ES-I3 (cell line): ENCODE results near the gene ERCC5.

Source experiments
- H3K36me3 ChIP-seq: 2 replicates; pipeline ENCODE4 v1.6.1; 2013; ENCODE audit warnings: mild to moderate bottlenecking, low read length, control low read depth, moderate library complexity; ENCODE audit not compliant: insufficient read depth
- H3K4me1 ChIP-seq: 2 replicates; pipeline ENCODE4 v1.6.1; 2013; ENCODE audit warnings: mild to moderate bottlenecking, control low read depth, low read length; ENCODE audit not compliant: insufficient read depth
- H3K9ac ChIP-seq: 2 replicates; pipeline ENCODE4 v1.6.1; 2013; ENCODE audit warnings: low read depth, mild to moderate bottlenecking, low read length, moderate library complexity
- H3K9me3 ChIP-seq: 2 replicates; pipeline ENCODE4 v1.6.1; 2013; ENCODE audit warnings: mild to moderate bottlenecking, low read length, moderate library complexity; ENCODE audit not compliant: control insufficient read depth, insufficient read depth

ERCC5 gene

GRCh38 chr13:102856557-102856956 lies 10.7 kb downstream of the ERCC5 start:
- no peaks in the 10 kb centered on the region for H3K9me3 ChIP-seq
- H3K36me3 ChIP-seq, result peaks cover 11% of the 10 kb centered on the region
- H3K9ac ChIP-seq, result no peak overlapping the region

GRCh38 chr13:102862624-102863210 lies 16.9 kb downstream of the ERCC5 start:
- Histone ChIP-seq H3K4me1 (no peaks in the 10 kb centered on the region), H3K9ac (no peak overlapping the region), H3K9me3 (no peaks in the 10 kb centered on the region), H3K36me3 (peaks cover 14% of the 10 kb centered on the region)

More at GRCh38 chr13:102856557-102856956, 10.7 kb downstream of the ERCC5 start:
- no peaks in the 10 kb centered on the region for H3K4me1 ChIP-seq

- no peaks in the 10 kb centered on the region for H3K9me3 ChIP-seq
- H3K9ac ChIP-seq, result no peak overlapping the region
- no peaks in the 10 kb centered on the region for H3K4me1 ChIP-seq
- peaks cover 11% of the 10 kb centered on the region for H3K36me3 ChIP-seq
Measured at GRCh38 chr13:102863590-102863989, 17.8 kb downstream of the ERCC5 start.

- Histone ChIP-seq H3K4me1 (0 out of 2 replicates have a peak, but pooled peaks cover 4% of the 10 kb centered on the region), H3K36me3 (peaks cover 10% of the 10 kb centered on the region), H3K9ac (no peak overlapping the region), H3K9me3 (no peaks in the 10 kb centered on the region)
Measured at GRCh38 chr13:102868366-102868936, 22.6 kb downstream of the ERCC5 start.

- no peak overlapping the region for H3K9ac ChIP-seq
- no peaks in the 10 kb centered on the region for H3K9me3 ChIP-seq
- H3K36me3 ChIP-seq, result peaks cover 5% of the 10 kb centered on the region
- 0 out of 2 replicates have a peak, but pooled peaks cover 4% of the 10 kb centered on the region for H3K4me1 ChIP-seq
Measured at GRCh38 chr13:102869948-102870676, 24.3 kb downstream of the ERCC5 start.

- Histone ChIP-seq H3K9me3 (no peaks in the 10 kb centered on the region), H3K9ac (no peak overlapping the region), H3K4me1 (0 out of 2 replicates have a peak, but pooled peaks cover 4% of the 10 kb centered on the region), H3K36me3 (peaks cover 6% of the 10 kb centered on the region)
Measured at GRCh38 chr13:102870677-102871415, 25.0 kb downstream of the ERCC5 start.

GRCh38 chr13:102872131-102872530 lies 26.3 kb downstream of the ERCC5 start:
- 0 out of 2 replicates have a peak, but pooled peaks cover 4% of the 10 kb centered on the region for H3K4me1 ChIP-seq
- H3K36me3 ChIP-seq, result peaks cover 8% of the 10 kb centered on the region
- H3K9me3 ChIP-seq, result no peaks in the 10 kb centered on the region
- no peak overlapping the region for H3K9ac ChIP-seq

- 0 out of 2 replicates have a peak, but pooled peaks cover 4% of the 10 kb centered on the region for H3K4me1 ChIP-seq
- H3K9me3 ChIP-seq, result no peaks in the 10 kb centered on the region
- H3K9ac ChIP-seq, result no peak overlapping the region
- peaks cover 8% of the 10 kb centered on the region for H3K36me3 ChIP-seq
Measured at GRCh38 chr13:102872531-102872930, 26.7 kb downstream of the ERCC5 start.

- peaks cover 8% of the 10 kb centered on the region for H3K36me3 ChIP-seq
- H3K9me3 ChIP-seq, result no peaks in the 10 kb centered on the region
- H3K9ac ChIP-seq, result no peak overlapping the region
- H3K4me1 ChIP-seq, result 0 out of 2 replicates have a peak, but pooled peaks cover 4% of the 10 kb centered on the region
Measured at GRCh38 chr13:102873653-102874052, 27.8 kb downstream of the ERCC5 start.

GRCh38 chr13:102875256-102875655 lies 29.4 kb downstream of the ERCC5 start:
- Histone ChIP-seq H3K36me3 (peaks cover 8% of the 10 kb centered on the region), H3K9ac (no peak overlapping the region), H3K4me1 (0 out of 2 replicates have a peak, but pooled peaks cover 4% of the 10 kb centered on the region), H3K9me3 (no peaks in the 10 kb centered on the region)

- H3K9ac ChIP-seq, result no peak overlapping the region
- H3K36me3 ChIP-seq, result peaks cover 3% of the 10 kb centered on the region
- no peaks in the 10 kb centered on the region for H3K4me1 ChIP-seq
- no peaks in the 10 kb centered on the region for H3K9me3 ChIP-seq
Measured at GRCh38 chr13:102877303-102877702, 31.5 kb downstream of the ERCC5 start.

- Histone ChIP-seq H3K36me3 (peaks cover 3% of the 10 kb centered on the region; the same call in 1 of the 2 replicates), H3K4me1 (no peaks in the 10 kb centered on the region), H3K9me3 (no peaks in the 10 kb centered on the region), H3K9ac (no peak overlapping the region)
Measured at GRCh38 chr13:102878481-102878880, 32.6 kb downstream of the ERCC5 start.

- no peak overlapping the region for H3K9ac ChIP-seq
- peaks cover 3% of the 10 kb centered on the region; the same call in 1 of the 2 replicates for H3K36me3 ChIP-seq
- H3K4me1 ChIP-seq, result no peaks in the 10 kb centered on the region
- H3K9me3 ChIP-seq, result no peaks in the 10 kb centered on the region
Measured at GRCh38 chr13:102879793-102880499, 34.1 kb downstream of the ERCC5 start.
